HG03097 (cell line): ENCODE measurements around the gene CLSTN2.

Experiments used
- ATAC-seq: cut with Tn5 transposase; IDR thresholded peaks from one replicate; pipeline ENCODE4 v1.9.1; 2021; ENCODE audit not compliant: unreplicated experiment, low FRiP score

CLSTN2 gene

DNA sequence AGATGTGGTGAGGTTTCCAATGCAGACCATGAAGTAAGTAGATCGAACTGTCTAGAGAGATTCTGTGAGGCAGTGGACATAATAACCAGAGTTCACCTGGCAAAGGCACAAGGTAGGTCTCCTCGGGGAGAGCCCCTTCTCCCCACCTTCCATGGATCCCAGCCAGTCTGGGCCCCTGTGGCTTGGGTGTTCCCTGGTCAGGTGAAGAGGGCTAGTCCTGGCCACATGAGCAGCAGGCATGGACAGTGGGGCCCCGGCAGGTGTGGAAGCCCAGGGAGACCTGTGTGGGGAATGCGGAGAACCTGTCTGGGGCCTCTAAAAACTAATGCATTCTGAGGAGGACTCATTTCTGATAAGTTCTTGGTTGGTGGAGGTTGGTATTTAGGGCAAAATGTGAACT lies 501.4 kb downstream of the CLSTN2 start:
- ATAC-seq, result no peak

- no peak for ATAC-seq
Measured at GRCh38 chr3:140438736-140439470, 503.9 kb downstream of the CLSTN2 start.

GRCh38 chr3:140439527-140439926 lies 504.5 kb downstream of the CLSTN2 start:
- ATAC-seq, result no peak

GRCh38 chr3:140440446-140440845 lies 505.5 kb downstream of the CLSTN2 start:
- no peak for ATAC-seq

GRCh38 chr3:140441006-140441405 lies 506.0 kb downstream of the CLSTN2 start:
- no peak for ATAC-seq

- ATAC-seq, result no peak
Measured at GRCh38 chr3:140442621-140443020, 507.6 kb downstream of the CLSTN2 start.

- no peak for ATAC-seq
Measured at GRCh38 chr3:140443073-140443472, 508.1 kb downstream of the CLSTN2 start.

DNA sequence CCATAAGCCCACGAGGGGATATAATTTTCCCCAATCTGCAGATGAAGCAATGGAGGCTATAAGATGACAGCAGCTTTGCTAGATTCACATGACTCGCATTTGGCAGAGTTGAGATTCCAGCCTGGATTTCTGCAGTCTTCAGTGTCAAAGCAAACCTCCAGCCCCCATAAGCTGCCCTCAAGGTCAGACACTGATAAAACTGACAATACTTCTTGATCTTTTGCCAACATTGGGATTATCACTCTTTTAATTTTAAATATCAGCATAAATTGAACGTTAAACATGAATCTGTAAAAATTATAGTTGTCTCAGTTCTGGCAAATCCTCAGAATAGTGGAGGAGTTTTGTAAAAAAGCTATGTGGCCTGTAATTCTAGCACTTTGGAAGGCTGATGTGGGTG lies 508.8 kb downstream of the CLSTN2 start:
- no peak for ATAC-seq

- ATAC-seq, result no peak
Measured at GRCh38 chr3:140446734-140447133, 511.7 kb downstream of the CLSTN2 start.

GRCh38 chr3:140447136-140447535 lies 512.2 kb downstream of the CLSTN2 start:
- no peak for ATAC-seq

- ATAC-seq, result no peak
Measured at GRCh38 chr3:140448001-140448400, 513.0 kb downstream of the CLSTN2 start.

- no peak for ATAC-seq
Measured at GRCh38 chr3:140449413-140450256, 514.6 kb downstream of the CLSTN2 start.

DNA sequence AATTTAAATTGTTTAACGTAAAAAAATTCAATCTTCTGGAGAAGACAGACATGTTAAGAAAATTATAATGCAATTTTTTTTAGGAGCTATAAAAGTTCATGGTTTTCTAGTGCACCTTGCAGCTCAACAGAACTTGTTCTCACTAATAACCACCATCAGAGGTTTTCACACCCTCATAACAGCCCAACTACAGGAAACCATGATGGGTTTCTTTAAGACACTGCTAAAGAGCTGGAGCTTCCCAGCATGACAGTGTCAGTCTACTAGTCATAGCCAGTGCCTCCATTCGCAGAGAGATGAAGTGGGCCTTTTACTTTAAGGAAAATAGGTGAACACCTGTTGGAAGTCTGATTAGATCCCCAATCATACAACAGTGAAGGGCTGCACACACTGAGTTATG lies 518.8 kb downstream of the CLSTN2 start:
- ATAC-seq, result no peak

- no peak for ATAC-seq
Measured at GRCh38 chr3:140455521-140456214, 520.7 kb downstream of the CLSTN2 start.

DNA sequence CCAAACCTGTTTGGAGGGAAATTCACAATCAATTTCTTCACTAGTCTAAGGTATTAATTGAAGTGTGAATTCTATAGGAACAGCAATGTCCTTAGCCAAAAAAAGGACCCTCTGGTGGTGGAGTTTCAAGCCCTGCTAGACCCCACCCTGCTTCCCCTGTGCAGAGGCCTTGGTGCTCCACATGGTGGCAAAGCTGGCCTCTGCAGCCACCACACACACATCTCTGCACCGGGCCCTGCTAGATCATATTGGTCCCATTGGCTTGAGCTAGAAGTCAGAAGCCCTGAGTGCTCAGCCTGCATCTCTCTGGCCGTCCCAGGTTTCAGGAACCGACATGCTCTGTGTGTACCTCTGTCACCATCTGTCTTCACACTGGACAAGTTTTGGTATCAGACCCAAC lies 522.0 kb downstream of the CLSTN2 start:
- ATAC-seq, result no peak

DNA sequence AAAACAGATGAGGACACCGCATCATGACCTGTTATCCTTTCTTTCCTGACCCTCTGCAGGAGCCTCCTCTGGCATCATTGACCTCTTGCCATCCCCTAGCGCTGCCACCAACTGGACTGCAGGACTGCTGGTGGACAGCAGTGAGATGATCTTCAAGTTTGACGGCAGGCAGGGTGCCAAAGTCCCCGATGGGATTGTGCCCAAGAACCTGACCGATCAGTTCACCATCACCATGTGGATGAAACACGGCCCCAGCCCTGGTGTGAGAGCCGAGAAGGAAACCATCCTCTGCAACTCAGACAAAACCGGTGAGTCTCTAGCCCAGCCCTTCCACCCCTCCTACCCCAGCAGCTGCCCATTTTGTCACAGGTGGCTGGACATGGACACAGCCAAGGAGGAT lies 524.5 kb downstream of the CLSTN2 start:
- no peak for ATAC-seq

- no peak for ATAC-seq
Measured at GRCh38 chr3:140461250-140461649, 526.3 kb downstream of the CLSTN2 start.

DNA sequence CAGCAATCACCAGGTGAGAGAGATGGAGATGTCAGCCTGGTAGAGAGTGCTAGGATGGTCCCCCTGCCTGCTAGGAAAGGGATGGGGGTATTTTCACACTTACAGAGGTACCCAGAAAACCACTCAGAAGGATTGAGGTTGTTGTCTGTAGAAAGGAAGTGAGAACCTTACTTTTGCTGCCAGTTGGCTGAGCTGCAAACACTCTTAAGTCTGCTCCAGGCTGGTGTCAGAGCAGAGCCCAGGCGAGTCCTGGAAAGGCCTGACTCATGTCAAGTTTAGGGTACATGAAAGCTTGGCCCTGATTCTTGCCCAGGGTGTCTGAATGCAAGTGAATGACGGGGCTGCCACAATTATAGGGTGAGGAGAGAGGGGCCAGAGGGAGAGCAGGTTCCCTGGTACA lies 528.4 kb downstream of the CLSTN2 start:
- ATAC-seq, result no peak

DNA sequence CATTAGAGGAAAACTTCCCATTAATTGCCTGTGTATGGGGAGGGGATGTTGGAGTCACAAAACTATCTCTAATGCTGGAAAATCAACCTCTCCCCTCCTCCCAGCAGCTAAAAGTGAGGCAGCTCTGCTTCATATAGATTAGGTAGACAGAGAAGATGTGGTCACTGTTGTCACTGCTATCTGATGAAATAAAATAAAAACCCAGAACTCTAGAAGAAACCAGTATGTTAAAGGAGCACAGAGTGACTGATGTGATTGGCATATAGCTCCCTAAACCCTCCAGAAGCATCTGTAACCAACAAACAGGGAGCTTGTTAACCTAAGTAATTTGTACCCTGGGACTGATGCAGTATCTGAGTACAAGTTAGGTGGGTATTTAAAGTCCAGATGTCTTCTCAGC lies 531.0 kb downstream of the CLSTN2 start:
- ATAC-seq, result no peak

DNA sequence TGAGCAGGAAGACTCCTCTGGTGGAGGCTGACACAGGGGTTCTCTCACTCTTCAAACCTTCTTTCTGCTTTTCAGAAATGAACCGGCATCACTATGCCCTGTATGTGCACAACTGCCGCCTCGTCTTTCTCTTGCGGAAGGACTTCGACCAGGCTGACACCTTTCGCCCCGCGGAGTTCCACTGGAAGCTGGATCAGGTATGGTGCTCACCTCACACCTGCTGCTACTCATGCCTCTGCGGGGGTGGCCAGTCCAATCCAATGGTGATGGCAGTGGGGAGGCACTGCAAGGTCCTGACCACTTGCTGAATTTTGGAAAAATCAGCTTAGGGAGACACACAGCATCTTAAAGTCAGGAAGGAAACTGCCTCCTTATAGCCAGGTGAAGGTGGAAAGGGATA lies 531.5 kb downstream of the CLSTN2 start:
- ATAC-seq, result no peak

GRCh38 chr3:140467104-140467577 lies 532.2 kb downstream of the CLSTN2 start:
- ATAC-seq, result no peak
